Stimulated activated CD4-positive, alpha-beta T cell treated with anti-CD3 and anti-CD28 coated beads, Interleukin-4, amount 100 ng/mL, for 4 hours (primary cell): ENCODE data around the gene DNA2.
"Not testable (repeated sequence)": the region's sequence is repeated elsewhere in the genome, so short reads cannot be mapped to it uniquely, and the experiment has no call there.

ENCODE experiments used
- DNase-seq, 2 experiments: peaks; one replicate each; pipeline ENCODE4 v3.0.0-alpha.2; 2020

The DNA2 gene

DNA sequence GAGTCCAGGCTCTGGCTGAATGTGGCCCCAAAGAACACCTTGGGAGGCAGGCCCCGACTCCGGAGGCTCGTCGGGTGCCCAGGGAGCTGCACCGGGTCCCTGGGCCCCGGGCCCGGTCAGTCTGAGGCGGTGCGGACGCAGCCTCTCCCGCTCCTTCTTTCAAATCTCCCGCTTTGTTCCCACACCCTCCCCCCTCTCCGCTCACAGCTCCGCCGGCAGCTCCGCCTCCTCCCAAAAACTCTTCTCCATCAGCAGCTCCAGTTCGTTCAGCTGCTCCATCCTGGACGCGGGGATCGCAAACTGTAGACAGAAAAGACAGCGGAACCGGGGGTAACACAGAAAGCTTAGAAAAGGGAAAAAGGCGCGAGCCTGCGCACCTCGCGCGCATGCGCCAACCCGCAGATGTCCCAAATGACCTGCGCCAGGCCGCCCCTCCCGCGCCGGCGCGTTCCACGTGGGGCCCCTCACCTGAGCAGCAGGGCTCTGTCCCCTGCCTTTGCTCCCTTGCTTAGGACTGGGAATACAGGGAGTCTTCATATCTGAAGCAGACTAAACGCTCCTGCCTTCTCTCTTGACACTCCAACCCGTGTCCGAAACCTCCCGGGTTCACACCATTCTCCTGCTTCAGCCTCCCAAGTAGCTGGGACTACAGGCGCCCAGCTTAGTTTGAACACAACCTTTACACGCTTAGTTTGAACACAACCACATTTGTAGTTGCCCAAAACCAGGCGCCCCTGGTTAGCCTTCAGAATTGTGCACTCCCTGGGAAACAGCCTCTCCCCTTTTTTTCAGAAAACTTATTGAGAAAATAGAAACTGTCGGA, at the start of gene DNA2:
Gene DNA2, minus strand, starts transcription at position 388 of the 823 bp plus-strand sequence. Its CDS starts 109 bp downstream, at position 279.
- peak; percentile 70 to 78 for DNase-seq

DNA sequence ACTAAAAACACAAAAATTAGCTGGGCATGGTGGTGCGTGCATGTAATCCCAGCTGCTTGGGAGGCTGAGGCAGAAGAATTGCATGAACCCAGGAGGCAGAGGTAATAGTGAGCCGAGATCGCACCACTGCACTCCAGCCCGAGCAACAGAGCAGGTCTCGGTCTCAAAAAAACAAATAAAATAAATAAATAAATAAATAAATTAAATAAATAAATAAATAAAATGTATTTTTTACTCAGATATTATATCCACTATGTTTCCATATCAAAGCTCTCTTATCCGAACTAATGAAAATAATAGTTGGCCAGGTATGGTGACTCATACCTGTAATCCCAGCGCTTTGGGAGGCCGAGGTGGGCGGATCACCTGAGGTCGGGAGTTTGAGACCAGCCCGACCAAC, 46.8 kb upstream of the DNA2 start:
- not testable (repeated sequence) for DNase-seq

DNA sequence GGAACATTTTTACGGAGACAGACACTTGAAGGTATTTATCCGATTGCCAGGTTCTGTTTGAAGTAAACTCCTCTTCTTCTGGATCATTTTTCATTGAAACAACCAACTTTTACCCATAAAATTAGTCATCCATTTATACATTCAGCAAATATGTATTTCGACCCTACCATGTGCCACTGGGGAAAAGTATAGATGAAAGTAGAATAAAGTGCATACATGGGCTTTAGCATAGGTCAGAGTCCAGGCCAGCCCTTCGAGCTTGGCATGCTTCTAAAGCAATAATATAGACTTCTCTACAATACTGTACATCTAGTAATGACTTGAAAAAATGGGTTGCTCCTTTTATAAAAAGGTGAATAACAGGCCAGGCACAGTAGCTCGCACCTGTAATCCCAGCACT, 45.4 kb upstream of the DNA2 start:
- no peak for DNase-seq

GRCh38 chr10:68516766-68517165, 45.0 kb upstream of the DNA2 start:
- no peak for DNase-seq

- not testable (repeated sequence) for DNase-seq
Observed at GRCh38 chr10:68516216-68516615, 44.4 kb upstream of the DNA2 start.

- no peak for DNase-seq
Observed at GRCh38 chr10:68508090-68508489, 36.3 kb upstream of the DNA2 start.

- no peak for DNase-seq
Observed at GRCh38 chr10:68506411-68506810, 34.6 kb upstream of the DNA2 start.

DNA sequence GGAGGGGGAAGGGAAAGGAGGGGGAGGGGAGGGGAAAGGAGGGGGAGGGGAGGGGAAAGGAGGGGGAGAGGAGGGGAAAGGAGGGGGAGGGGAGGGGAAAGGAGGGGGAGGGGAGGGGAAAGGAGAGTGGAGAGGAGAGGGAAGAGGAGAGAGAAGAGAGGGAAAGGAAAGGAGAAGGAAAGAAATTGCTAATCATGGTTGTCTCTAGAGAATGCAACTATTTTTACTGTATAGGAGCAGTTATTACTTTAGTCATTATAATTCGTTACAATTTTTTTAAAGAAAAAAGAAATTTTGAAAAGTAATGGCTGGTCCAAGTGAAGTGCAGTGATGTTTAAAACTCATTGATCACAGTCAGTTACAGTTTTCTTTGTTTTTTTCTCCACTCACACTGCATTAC, 31.1 kb upstream of the DNA2 start:
- no peak for DNase-seq

- DNase-seq: no peak
Observed at GRCh38 chr10:68501691-68502090, 29.9 kb upstream of the DNA2 start.

- no peak for DNase-seq
Observed at GRCh38 chr10:68499544-68499943, 27.8 kb upstream of the DNA2 start.

GRCh38 chr10:68496072-68496471, 24.3 kb upstream of the DNA2 start:
- no peak for DNase-seq

GRCh38 chr10:68492118-68492517, 20.3 kb upstream of the DNA2 start:
- no peak for DNase-seq

- no peak for DNase-seq
Observed at GRCh38 chr10:68489919-68490318, 18.1 kb upstream of the DNA2 start.

DNA sequence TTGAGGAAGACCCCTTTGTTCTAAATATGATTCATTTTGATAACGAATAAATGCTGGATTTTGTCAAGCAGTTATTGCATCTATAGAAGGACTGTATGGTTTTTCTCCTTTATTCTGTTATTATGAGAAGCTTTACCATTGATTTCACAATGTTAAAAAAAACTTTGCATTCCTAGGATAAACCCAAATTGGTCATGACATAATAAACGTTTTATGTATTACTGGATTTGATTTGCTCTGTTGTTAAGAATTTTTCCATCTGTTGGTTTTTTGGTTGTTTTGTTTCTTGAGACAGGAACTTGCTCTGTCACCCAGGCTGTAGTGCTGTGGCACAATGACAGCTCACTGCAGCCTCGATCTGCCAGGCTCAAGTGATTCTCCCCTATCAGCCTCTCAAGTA, 2.2 kb upstream of the DNA2 start:
- DNase-seq: no peak

- DNase-seq: no peak
Observed at GRCh38 chr10:68471063-68471585, 649 bp downstream of the DNA2 start.

GRCh38 chr10:68470300-68470699, 1.5 kb downstream of the DNA2 start:
- no peak for DNase-seq

- no peak for DNase-seq
Observed at GRCh38 chr10:68469838-68470237, 1.9 kb downstream of the DNA2 start.

DNA sequence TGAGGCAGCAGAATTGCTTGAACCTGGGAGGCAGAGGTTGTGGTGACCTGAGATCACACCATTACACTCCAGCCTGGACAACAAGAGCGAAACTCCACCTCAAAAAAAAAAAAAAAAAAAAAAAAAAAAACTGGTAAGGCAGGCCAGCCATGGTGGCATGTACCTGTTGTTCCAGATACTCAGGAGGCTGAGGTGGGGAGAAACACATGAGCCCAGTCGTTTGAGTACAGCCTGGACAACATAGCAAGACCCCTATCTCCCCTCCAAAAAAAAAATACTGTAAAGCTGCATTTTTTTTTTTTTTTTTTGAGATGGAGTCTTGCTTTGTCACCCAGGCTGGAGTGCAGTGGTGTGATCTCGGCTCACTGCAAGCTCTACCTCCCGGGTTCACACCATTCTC, 7.0 kb downstream of the DNA2 start:
- DNase-seq: not testable (repeated sequence)

DNA sequence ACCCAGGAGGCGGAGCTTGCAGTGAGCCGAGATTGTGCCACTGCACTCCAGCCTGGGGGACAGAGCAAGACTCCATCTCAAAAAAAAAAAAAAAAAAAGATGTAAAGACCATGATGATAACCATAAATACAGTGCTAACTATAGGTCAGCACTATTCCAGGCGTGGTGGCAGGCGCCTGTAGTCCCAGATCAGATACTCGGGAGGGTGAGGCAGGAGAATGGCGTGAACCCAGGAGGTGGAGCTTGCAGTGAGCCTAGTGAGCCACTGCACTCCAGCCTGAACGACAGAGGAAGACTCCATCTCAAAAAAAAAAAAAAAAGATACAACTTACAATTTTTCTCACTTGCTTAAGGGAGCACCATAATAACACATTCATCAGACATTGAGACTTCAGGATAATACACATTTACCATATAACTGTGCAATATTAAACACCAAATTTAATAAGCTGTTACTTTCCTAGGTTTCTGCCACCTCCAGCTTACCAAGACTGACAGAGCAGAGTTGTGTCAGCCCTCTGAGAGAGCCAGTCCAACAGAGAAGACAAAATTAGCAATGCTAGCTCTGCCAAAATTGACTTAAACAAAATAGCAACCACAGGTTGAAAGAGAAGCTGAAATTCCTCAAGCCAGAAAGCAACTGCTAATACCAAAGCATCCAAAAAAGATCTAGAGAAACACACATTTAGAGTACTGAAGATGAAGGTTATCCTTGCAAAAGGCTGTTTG, 8.2 kb downstream of the DNA2 start:
- no peak for DNase-seq

DNA sequence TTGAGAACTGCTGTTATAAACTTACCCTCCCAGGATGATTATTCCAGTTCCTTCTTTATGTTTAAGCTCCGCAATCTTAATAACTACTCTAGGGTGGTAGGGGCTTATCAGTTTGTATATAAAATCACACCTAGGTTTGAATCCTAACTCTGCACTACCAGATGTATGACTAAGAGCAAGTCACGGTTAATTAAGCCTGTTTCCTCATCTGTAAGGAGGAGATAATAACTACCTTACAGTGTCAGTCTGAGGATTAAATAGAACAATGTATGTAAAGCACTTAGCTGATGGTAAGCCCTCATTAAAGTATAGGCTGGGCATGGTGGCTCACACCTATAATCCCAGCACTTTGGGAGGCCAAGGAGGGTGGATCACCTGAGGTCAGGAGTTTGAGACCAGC, 9.2 kb downstream of the DNA2 start:
- DNase-seq: no peak

DNA sequence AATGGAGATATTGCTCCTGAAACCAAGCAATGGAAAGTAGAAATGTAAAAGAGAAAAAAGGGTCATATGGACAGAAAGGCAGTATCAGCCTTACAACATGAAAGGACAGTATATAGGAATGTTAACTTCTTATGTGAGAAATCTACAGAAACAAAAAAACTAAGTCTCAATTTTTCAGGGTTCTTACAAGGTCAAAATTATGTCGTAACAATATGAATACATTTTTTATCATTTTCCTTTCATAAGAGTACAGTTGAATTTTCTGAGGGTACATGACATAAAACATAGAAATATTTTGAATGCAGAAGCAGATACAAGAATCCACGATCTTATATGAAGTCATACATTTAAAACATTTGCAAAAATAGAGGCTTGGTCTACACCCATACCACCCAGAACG, 10.7 kb downstream of the DNA2 start:
- no peak for DNase-seq

DNA sequence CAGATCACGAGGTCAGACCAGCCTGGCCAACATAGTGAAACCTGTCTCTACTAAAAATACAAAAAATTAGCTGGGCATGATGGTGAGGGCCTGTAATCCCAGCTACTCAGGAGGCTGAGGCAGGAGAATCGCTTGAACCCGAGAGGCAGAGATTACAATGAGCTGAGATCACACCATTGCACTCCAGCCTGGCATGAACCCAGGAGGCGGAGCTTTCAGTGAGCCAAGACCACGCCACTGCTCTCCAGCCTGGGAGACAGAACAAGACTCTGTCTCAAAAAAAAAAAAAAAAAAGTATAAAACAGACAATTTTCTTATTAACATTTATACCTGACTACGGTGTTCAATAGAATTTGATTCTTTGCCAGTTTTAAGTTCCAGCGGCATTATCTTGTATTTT, 22.1 kb downstream of the DNA2 start:
- not testable (repeated sequence) for DNase-seq

- DNase-seq: no peak
Observed at GRCh38 chr10:68446179-68446578, 25.6 kb downstream of the DNA2 start.

- DNase-seq: no peak
Observed at GRCh38 chr10:68442971-68443370, 28.8 kb downstream of the DNA2 start.
